DOHH2 (cell line): ENCODE results near the gene TUBB.

Experiments used
- H3F3A ChIP-seq: fragments of 200-600 bp; sonication (generic), shearing (Covaris generic); 2 replicates; pipeline ENCODE4 v1.6.0; 2016; ENCODE audit warnings: antibody characterized with exemption, mild to moderate bottlenecking; ENCODE audit not compliant: control insufficient read depth, insufficient read depth
- H3K27ac ChIP-seq: fragments of 200-600 bp; sonication (generic); 2 replicates; pipeline ENCODE4 v1.5.1; 2014; ENCODE audit warnings: low read depth, mild to moderate bottlenecking, low read length, moderate library complexity
- H3K27me3 ChIP-seq: fragments of 200-600 bp; sonication (generic); 2 replicates; pipeline ENCODE4 v1.6.1; 2014; ENCODE audit warnings: mild to moderate bottlenecking, low read length, mixed read lengths; ENCODE audit not compliant: control insufficient read depth
- H3K36me3 ChIP-seq: fragments of 200-600 bp; sonication (generic); 2 replicates; pipeline ENCODE4 v1.6.1; 2014; ENCODE audit warnings: mild to moderate bottlenecking, low read length, moderate library complexity, mixed read lengths; ENCODE audit not compliant: control insufficient read depth
- H3K4me1 ChIP-seq: fragments of 200-600 bp; sonication (generic); 2 replicates; pipeline ENCODE4 v1.6.1; 2014; ENCODE audit warnings: mild to moderate bottlenecking, low read length, mixed read lengths; ENCODE audit not compliant: control insufficient read depth
- H3K4me2 ChIP-seq: fragments of 200-600 bp; sonication (generic); 2 replicates; pipeline ENCODE4 v1.6.0; 2014; ENCODE audit warnings: mild to moderate bottlenecking, low read length, moderate library complexity
- H3K4me3 ChIP-seq: fragments of 200-600 bp; sonication (generic); 2 replicates; pipeline ENCODE4 v1.5.1; 2014; ENCODE audit warnings: mild to moderate bottlenecking, low read length, mixed read lengths
- H3K79me2 ChIP-seq: fragments of 200-600 bp; sonication (generic); 2 replicates; pipeline ENCODE4 v1.6.1; 2014; ENCODE audit warnings: mild to moderate bottlenecking, low read length, mixed read lengths; ENCODE audit not compliant: control insufficient read depth
- H3K9me2 ChIP-seq: fragments of 200-600 bp; sonication (generic); replicated peaks from 2 replicates; pipeline ENCODE4 v1.6.1; 2014; ENCODE audit warnings: mild to moderate bottlenecking, low read length, mixed read lengths; ENCODE audit not compliant: control insufficient read depth
- H3K9me3 ChIP-seq: fragments of 200-600 bp; sonication (generic); 2 replicates; pipeline ENCODE4 v1.6.1; 2014; ENCODE audit warnings: antibody characterized with exemption, low read length, mixed read lengths; ENCODE audit not compliant: control insufficient read depth, insufficient read depth
- H4K20me1 ChIP-seq: fragments of 200-600 bp; sonication (generic); 2 replicates; pipeline ENCODE4 v1.6.0; 2014; ENCODE audit warnings: low read depth, mild to moderate bottlenecking, antibody characterized with exemption, low read length, moderate library complexity; ENCODE audit not compliant: control insufficient read depth, insufficient read depth
- EZH2phosphoT487 ChIP-seq: fragments of 200-600 bp; sonication (generic); IDR thresholded peaks from 2 replicates; pipeline ENCODE4 v1.6.1; 2017; ENCODE audit warnings: borderline replicate concordance, mild to moderate bottlenecking, antibody characterized with exemption, low read length, moderate library complexity, mixed read lengths
- TF ChIP-seq, protein P1 (sequence below): fragments of 200-600 bp; sonication (generic); IDR thresholded peaks from one replicate; pipeline ENCODE4 v1.5.1; 2014; ENCODE audit warnings: antibody characterized with exemption, mild to moderate bottlenecking, low read depth, low read length; ENCODE audit not compliant: poor library complexity, severe bottlenecking

Gene TUBB

DNA sequence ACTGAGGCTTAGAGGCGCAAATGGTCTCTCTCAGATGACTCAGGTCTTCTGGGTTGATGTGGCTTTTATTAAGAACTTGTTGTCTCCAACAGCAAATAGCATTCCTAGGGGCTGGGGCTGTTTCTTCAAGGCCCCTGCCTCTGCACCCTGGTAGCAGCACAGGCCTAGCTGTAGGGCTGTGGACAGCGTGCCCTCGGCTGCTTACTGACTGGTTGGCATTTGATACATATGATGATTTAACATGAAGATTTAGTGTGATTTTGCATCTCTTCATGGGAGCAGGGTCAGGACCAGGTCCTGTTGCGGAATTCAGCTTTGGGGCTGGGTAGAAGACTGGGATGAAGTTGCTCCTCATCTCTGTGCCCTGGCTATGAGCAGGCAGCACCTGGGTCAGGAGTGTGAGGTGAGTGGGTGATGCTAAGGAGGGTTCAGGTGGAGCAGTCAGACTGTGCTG lies 48.5 kb downstream of the TUBB start:
- no peaks in the 10 kb centered on the region for H3F3A ChIP-seq
- H3K27me3 ChIP-seq = peaks cover 13% of the 10 kb centered on the region
- H3K9me2 ChIP-seq = no peaks in the 10 kb centered on the region
- peaks cover 5% of the 10 kb centered on the region; the same call in 1 of the 2 replicates for H3K4me1 ChIP-seq
- H3K36me3 ChIP-seq = no peaks in the 10 kb centered on the region
- no peak overlapping the region for H3K27ac ChIP-seq
- H3K79me2 ChIP-seq = no peaks in the 10 kb centered on the region
- H3K4me3 ChIP-seq = no peak overlapping the region
- no peak overlapping the region for H3K4me2 ChIP-seq
- no peaks in the 10 kb centered on the region for H3K9me3 ChIP-seq
- TF ChIP-seq, protein P1, sequence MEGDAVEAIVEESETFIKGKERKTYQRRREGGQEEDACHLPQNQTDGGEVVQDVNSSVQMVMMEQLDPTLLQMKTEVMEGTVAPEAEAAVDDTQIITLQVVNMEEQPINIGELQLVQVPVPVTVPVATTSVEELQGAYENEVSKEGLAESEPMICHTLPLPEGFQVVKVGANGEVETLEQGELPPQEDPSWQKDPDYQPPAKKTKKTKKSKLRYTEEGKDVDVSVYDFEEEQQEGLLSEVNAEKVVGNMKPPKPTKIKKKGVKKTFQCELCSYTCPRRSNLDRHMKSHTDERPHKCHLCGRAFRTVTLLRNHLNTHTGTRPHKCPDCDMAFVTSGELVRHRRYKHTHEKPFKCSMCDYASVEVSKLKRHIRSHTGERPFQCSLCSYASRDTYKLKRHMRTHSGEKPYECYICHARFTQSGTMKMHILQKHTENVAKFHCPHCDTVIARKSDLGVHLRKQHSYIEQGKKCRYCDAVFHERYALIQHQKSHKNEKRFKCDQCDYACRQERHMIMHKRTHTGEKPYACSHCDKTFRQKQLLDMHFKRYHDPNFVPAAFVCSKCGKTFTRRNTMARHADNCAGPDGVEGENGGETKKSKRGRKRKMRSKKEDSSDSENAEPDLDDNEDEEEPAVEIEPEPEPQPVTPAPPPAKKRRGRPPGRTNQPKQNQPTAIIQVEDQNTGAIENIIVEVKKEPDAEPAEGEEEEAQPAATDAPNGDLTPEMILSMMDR = no peak
- TF ChIP-seq EZH2phosphoT487 = no peak
- no peaks in the 10 kb centered on the region for H4K20me1 ChIP-seq

DNA sequence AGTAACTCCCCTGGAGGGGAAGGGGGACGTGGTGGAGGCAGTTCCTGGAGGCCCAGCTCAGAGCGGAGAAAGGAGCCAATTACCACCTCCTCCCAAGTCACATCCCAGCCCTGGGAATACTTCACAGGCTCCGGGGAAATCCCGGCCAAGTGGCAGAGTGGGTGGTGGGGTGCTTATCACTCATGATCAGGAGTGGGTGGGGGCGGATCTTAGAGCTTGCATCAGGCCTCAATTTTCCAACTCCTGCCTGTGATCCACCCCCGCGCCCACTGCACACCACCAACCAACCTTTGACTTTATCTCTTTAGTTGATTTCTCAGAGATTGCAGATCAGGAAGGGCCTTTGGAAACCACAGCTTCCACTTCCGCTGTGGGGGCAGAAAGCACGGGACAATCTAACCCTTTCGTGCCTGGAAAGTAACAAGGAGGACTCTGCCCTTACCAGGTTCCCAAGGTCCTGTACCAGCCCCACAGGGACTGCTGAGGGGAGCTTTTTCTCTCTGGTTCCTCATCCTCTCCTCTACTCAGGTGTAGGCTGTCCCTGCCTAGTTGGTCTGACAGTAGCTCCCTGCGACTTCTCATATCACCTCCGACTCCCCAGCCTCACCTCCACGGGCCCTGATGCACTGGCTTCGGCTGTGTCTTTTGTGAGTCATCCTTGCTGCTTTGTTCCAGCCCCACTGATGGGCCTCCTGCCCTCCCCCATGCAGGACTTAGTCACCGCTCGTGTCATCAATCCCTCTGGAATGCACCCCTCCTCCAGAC lies 49.1 kb downstream of the TUBB start:
- H3K27ac ChIP-seq = no peak overlapping the region
- no peaks in the 10 kb centered on the region for H4K20me1 ChIP-seq
- H3K9me3 ChIP-seq = no peaks in the 10 kb centered on the region
- no peaks in the 10 kb centered on the region for H3K79me2 ChIP-seq
- H3K4me1 ChIP-seq = peaks cover 5% of the 10 kb centered on the region; the same call in 1 of the 2 replicates
- H3F3A ChIP-seq = no peaks in the 10 kb centered on the region
- no peaks in the 10 kb centered on the region for H3K9me2 ChIP-seq
- no peak overlapping the region for H3K4me3 ChIP-seq
- peaks cover 12% of the 10 kb centered on the region for H3K27me3 ChIP-seq
- no peak for TF ChIP-seq EZH2phosphoT487
- TF ChIP-seq, protein P1 = no peak
- no peak overlapping the region for H3K4me2 ChIP-seq
- no peaks in the 10 kb centered on the region for H3K36me3 ChIP-seq

DNA sequence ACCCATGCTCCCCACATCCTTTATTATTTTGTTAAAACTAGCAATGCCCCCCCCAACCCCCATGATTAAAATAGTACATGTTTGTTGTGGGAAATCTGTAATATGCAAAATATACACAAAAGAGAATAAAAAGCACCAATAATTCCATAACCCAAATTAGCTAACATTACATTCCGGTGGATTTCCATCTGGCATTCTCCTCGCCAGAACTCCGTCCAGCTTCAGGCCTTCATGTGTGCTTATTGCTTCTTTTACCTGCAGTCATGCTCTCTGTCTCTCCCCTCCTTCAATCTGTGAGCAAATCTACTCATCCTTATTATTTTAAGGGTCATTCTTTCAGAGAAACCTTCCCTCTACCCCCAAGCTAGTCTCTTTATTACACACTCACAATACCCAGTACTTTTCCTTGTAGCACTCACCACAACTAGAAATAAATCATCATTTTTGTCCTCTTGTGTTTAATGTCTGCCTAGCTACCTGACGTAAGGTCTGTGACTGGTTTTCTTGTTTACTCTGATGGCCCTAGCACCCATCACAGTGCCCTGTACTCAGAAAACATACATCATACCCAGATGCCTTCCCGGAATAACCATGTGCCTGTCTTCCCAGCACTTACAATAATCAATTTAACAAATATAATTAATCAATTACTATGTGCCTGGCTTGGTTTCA lies 49.8 kb downstream of the TUBB start:
- H3K9me3 ChIP-seq = no peaks in the 10 kb centered on the region
- H4K20me1 ChIP-seq = no peaks in the 10 kb centered on the region
- no peaks in the 10 kb centered on the region for H3F3A ChIP-seq
- H3K4me2 ChIP-seq = no peak overlapping the region
- H3K4me3 ChIP-seq = no peak overlapping the region
- no peaks in the 10 kb centered on the region for H3K79me2 ChIP-seq
- H3K27ac ChIP-seq = no peak overlapping the region
- H3K9me2 ChIP-seq = no peaks in the 10 kb centered on the region
- H3K36me3 ChIP-seq = no peaks in the 10 kb centered on the region
- TF ChIP-seq, protein P1 = no peak
- TF ChIP-seq EZH2phosphoT487 = no peak
- peaks cover 15% of the 10 kb centered on the region for H3K27me3 ChIP-seq
- H3K4me1 ChIP-seq = peaks cover 5% of the 10 kb centered on the region; the same call in 1 of the 2 replicates
